GM19397 (cell line): ENCODE data around the gene RAB6A.
"Not testable (repeated sequence)": the region's sequence is repeated elsewhere in the genome, so short reads cannot be mapped to it uniquely, and the experiment has no call there.

ENCODE experiments used
- ATAC-seq: cut with Tn5 transposase; IDR thresholded peaks from one replicate; pipeline ENCODE4 v1.9.1; 2021; ENCODE audit warnings: mild to moderate bottlenecking, moderate library complexity; ENCODE audit not compliant: unreplicated experiment

Gene RAB6A

DNA sequence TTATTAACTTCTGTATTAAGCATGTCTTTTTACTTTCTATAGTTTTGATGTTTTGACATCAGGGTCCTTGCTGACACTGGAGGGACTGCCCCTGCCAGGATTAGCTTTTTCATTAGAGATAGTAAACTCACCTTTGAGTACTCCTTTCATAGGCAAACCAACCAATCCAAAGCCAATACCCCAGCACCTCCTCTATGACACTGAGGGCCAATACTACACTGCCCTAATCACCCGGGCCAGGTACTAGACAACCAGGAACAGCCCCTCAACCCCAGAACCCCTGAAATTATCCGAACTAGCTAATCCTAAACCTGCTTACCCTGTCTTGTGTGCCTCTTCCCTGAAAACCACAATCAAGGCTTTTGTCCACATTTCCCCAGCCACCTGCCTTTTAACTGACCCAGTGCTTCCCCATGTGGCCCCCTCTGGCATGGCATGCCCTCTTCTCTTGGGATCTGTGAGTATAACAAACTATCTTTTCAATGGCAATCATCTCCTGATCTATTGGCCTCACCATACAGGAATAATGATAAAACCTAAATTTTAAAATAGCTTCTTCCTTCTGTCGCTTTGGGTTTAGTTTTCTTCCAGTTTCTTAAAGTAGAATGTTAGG, 31.2 kb downstream of the RAB6A start:
- no peak for ATAC-seq

DNA sequence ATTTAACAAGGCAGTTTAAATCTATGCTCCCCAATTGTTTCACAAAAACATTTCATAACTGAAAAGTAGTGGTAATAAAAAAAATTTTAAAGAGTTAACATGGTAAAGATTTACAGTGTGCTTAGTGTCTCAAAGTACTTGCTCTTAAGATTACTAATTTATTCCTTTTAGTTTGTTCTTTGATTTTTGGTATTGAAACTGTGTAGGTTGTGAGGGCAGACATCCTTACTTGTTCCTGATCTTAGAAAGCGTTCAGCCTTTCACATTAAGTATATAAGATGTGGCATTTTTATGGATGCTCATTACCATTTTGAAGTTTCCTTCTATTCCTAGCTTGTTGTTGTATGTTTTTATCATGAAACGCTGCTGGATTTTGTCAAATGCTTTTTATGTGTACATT, 32.9 kb downstream of the RAB6A start:
- ATAC-seq = no peak

DNA sequence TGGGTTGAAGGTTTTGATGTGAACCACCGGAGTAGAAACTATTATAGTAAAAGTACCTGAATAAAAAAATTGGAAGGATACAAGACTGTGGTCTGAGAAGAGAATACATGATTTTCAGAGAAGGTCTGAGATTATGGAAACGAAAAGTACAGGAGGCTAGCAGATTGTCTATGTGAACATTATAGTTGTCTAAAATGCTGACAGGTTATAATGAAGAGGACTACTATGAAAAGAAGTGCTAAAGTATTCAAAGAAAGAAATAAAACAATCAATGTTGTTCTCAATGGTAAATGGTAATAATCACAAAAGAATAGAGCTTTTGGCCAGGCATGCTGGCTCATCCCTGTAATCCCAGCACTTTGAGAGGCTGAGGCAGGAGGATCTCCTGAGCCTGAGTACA, 34.0 kb downstream of the RAB6A start:
- ATAC-seq = no peak

DNA sequence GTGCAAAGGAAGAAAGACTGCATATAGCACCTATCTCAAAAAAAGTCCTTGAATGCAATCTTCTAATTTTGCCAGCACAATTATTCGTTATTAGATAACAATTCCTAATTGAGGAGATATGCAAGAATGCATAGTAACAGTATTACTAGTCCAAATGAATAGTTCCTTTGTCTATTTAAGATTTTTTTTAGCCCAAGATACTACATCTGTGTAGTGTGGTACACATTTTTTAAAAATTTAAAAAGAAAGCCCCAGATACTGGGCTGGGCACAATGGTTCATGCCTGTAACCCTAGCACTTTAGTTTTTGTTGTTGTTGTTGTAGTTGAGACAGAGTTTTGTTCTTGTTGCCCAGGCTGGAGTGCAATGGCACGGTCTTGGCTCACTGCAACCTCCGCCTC, 43.7 kb downstream of the RAB6A start:
- ATAC-seq = no peak

DNA sequence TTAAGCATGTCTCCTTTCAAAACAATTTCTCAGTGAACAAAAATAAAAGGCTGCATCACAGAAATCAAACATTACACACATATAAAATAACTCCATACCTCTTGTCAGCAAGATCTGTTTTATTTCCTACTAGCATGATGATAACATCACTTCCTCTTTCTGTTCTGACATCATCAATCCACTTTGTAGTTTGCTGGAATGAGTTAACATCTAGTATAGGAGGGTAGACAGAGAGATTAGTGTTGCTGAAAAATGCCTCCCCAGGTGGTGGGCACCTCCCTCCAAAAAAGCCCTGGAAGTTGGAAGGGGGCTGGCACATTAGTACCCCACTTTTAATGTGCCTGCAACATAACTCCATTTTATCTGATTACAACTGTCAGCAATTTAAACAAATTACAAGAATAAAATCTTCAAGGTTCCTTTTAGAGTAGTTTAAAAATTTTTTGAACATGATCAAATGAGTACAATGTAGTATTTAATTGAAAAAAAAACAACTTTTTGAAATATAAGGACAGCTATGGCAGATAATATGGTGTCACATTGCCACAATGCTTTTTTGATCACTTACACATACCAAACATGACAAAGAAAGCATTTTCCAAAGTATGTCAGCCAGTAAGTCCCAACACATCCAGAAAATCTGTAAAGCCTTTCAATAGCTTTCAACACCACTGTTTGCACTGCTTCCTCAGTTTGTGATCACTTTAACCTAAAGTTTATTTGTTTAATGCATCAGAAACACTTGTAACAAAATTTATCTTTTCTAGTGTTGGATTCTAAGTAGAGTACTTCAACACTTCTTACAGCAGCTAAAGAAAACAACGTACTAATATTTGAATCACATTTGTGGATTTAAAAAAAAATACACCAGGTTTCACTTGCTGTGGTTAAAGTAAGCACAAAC, 44.5 kb downstream of the RAB6A start:
- ATAC-seq = no peak

DNA sequence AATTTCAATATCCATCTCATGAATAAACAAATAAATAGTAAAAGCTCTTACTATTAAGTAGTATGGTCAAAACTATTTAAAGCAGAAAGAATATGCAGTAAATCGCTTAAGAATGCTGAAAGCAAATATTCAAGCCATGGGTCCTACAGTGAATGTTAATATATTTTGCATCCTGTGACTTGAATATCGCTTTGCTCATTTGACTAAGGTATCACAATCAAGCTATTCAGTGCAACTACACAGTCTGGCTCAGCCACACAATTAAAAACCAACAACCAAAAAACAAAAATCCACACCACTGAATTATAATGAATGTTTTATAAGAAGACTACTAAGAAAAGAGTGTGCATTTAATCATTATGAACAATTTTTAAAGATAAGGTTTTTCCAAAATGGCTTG, 45.3 kb downstream of the RAB6A start:
- no peak for ATAC-seq

DNA sequence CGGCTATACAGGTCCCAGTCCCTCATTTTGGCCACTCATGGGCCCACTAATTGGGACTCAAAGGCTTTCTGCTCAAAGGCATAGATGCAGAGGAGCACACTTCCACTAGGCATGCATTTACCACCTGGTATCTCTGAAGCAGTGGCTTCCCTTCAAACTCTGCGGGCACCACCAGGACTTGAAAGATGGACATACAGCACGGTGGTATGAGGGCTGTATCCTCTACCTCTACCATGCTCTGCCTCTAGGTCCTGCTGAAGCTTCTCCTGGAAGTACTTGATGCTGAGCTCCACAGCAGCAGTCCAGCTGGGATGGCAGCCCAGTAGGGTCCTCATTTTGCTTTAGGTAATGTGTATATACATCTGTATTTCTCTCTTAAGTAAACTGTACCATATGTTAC, 49.9 kb downstream of the RAB6A start:
- ATAC-seq = no peak

DNA sequence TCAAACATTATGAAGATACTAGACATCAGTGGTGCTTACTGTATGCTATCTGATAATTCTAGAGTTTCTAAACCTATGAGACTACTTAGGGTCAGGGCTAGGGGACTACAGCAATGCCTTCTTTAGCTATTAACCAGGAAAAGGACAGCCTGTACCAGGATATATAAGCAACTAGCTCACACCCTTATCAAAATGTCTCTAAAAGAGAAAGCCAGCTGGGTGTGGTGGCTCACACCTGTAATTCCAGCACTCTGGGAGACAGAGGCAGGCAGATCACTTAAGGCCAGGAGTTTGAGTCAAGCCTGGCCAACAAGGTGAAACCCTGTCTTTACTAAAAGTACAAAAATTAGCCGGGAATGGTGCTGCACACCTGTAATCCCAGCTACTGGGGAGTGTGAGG, 55.8 kb downstream of the RAB6A start:
- no peak for ATAC-seq

DNA sequence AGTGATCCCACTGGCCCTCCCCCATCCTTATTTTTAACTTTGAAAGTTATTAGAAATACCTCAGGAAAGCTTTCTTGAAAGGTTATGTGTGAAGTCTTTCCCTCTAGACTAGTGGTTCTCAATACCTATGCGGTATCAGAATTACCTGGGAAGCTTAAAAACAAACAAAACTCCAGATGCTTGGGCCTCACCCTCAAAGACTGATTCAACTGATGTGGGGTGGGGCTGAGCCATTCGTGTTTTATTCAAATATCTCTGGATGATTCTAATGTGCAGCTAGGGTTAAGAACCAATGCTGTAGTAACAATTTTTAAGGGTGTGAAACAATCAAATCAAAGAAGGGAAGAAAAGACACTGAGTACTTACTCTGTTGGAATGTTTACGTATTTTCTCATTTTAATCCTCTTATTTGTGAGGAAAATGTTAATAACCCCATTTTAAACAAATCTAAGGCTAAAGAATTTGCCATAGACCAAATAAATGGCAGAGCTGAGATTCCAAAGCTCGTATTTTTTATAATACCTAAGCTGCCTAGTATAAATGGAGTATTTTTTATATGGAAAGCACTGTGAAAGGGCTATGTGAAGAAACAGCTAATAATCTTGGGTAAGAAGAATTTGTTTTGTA, 66.9 kb downstream of the RAB6A start:
- ATAC-seq = no peak

DNA sequence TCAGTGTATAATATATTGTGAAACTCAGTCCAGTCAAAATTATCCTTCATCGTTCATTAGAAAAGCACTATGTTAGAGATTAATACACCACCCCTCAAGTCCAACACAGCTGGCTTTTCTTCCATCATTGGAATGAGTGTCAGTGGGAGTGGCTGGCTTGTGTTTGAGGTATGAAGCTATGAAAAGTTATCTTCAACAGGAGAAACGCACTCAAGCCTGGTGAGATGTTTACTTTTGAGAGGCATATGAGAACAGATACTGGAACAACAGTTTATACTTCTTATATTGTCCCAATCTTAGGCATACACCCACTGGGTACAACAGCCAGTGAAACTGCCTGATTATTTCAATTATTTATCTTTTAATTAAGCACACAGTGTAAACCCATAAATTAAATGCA, 80.2 kb downstream of the RAB6A start:
- no peak for ATAC-seq

DNA sequence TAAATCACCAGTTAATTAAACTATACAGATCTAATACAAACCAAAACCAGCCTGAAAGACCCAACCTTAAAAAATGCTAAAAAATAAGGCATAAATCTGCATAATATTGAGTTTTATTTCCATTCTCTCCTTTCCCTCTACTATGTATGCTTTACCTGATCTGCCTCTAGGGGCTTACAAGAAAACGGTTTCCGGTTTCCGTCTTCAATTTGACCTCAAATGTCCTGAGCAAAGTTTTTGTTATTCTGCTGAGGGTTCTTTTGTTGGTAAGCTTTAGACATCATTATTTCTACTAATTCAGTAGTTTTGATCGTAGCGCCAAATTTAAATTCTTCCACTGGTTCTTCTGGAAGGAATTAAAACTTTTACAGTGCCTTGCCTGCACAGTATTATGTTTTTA, 84.3 kb downstream of the RAB6A start:
- not testable (repeated sequence) for ATAC-seq

DNA sequence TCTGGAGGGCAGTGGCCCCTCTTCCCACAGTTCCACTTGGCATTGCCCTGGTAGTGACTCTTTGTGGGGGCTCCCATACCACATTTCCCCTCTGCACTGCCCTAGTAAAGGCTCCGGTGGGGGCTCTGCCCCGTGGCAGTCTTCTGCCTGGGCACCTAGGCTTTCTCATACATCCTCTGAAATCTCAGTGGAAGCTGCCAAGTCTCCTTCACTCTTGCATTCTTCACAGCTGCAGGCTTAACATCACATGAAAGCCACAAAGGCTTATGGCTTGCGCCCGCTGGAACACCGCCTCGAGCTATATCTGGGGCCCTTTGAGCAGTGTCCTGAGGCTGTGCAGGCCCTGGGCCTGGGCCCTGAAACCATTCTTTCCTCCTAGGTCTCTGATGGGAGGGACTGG, 89.2 kb downstream of the RAB6A start:
- ATAC-seq = no peak

DNA sequence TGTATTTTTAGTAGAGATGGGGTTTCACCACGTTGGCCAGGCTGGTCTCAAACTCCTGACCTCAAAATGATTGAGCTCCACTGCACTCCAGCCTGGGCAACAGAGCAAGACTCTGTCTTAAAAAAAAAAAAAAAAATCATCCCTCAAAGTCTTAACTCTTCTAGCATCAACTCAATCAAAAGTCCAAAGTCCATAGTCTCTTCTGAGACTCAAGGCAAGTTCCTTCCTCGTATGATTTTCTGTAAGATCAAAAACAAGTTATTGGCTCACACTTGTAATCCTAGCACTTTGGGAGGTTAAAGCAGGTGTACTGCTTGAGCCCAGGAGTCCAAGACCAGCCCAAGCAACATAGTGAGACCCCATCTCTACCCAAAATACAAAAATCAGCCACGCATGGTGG, 90.1 kb downstream of the RAB6A start:
- no peak for ATAC-seq

DNA sequence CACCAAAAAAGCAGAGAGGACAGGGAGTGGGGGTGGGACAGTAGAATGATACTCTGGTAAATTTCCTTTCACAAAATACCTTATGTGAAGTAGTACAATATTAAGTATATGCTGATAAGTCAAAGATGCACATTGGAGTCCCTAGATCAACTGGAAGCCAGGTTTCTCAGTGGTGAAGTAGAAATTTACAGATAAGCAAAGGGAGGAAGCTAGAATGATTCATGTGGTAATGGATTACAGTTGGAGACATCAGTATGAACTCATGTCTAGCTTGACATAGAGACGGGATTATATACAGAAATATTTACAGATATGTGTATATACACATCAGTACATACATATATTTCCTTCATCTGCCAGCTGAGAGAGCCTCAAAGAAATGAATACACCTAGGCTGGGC, 93.0 kb downstream of the RAB6A start:
- ATAC-seq = no peak

DNA sequence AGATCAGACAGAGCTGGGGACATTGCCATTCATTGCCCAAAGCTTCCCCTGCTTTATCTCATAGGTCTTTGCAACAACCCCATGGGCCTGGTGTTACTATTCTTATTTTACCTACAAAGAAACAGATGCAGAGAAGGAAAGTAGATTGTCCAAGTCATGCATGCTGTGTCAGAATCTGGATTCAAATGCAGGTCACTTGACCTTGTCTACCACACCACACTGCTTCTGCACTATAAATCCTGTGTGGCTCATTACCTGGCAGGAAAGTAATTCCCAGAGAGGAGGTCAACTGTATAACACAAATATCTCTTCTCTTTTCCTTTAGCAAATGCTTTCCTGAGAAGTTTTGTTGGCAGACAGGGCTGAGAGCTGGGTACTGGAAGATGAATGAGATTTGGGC, 96.0 kb downstream of the RAB6A start:
- ATAC-seq = no peak

DNA sequence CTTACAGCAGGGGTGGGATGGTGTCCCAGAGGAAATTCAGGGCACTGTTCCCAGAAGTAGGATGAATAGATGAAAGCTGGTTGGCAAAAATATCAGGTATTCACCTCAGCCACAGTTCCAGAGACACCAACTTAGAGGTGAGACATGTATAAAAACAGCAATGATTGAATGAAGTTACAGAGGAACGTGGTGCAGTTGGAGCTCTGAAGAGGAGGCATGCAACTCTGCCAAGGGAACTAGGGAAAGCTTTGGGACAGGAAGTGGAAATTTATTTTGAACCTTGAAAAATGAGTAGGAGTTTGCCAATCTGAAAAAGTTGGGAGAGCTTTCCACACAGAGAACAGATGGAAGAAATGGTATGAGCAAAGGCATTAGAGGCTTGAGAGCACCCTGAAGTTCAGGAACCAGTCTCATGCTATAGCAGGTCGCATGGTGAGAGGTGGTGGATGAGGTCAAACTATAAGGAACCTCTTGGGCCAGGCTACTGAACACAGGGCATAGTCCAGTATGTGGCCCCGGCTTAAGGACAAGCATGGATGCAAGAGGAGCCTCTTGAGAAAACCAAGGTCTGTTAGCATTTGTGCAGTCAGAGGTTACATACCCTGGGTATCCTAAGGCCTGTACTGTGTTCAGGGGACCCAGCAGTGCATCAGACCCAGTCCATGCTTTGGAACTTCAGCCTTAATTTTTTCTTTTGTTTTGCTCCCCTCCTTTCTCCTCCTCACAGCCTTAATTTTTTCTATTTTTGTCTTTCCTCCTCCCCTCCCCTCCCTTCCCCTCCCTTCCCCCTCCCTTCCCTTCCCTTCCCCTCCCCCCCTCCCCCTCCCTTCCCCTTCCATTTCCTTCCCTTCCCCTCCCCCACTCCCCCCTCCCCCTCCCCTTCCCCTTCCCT, 97.0 kb downstream of the RAB6A start:
- ATAC-seq = no peak

DNA sequence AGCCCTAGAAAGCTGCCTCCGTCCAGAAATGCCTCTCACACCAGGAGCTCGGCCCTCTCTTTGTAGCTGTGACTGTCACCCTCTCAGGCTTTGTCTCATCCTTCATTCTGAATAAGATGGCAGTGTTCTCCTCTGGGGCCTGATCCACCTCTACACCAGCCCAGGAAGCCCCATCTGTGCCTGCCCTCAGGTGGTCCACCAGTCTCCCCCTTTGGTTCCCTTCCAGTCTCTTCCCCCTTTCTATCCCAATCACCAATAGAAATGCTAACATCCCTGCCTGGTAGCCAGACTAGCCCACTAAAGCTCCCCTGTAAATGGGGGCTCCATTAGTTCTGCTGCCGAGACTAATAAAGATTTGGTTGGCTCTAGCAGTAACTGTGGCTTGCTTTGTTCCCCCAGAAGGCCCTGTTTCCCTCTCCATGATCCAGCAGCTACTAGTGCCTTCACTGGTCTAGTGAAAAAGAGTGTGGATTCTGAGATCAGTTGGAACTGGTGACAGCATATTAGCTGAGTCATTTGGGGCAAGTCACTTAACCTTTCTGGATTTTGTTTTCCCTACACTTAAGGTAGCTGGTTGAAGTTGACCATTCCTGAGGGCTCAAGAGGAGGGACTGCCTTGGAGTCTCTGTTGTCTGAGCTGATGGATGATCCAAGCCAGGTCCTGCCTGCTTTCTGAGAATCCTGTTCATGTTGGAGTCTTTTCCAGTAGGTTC, 98.3 kb downstream of the RAB6A start:
- ATAC-seq = no peak

DNA sequence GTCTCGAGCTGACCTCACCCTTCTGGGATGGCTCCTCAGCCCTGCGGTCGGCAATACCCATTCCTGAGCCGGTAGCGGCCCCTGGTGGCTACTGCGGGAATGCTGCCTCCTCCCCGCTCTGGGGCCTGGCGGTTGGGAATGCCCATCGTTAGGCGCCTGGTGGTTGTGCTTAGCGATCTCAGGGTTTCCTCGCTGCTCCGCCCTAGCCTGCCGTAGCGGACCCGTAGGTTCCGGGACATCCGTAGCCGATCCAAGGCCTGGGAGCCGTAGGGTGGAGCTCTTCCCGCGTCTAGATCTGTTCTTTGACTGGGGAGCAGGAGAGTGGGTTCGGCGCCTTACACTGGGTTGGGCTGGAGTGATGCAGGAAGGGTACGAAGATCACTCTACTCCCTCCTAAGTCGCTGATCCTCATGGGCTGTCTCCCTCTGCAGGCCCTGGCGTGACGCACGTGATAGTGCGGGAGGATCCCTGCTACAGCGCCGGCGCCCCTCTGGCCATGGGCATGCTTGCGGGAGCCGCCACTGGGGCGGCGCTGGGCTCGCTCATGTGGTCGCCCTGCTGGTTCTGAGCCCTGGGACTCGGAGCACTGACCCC, 99.7 kb downstream of the RAB6A start:
- ATAC-seq = peak; percentile 74

DNA sequence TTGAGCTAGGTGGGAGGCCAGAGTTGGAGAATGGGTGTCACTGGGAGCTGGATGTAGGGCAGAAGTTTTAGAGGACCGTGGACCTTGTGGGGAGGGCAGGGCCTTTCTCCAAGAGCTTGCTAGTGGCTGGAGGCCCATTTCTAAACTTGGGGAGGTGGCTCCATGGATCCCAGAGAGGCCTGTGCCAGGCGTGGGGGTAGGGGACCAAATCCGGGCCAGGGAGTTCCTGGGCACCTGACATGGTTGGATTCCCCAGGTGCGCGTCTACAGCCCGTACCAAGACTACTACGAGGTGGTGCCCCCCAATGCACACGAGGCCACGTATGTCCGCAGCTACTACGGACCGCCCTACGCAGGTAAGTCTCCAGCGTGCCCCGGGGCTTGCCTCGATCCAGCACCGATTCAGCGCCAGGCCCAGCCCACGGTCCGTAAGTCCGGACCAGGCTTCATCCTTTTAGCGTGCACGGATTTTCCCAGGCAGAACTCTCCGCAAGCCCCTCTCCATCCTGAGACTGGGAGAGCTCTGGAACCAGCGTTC, 100.3 kb downstream of the RAB6A start:
- no peak for ATAC-seq

DNA sequence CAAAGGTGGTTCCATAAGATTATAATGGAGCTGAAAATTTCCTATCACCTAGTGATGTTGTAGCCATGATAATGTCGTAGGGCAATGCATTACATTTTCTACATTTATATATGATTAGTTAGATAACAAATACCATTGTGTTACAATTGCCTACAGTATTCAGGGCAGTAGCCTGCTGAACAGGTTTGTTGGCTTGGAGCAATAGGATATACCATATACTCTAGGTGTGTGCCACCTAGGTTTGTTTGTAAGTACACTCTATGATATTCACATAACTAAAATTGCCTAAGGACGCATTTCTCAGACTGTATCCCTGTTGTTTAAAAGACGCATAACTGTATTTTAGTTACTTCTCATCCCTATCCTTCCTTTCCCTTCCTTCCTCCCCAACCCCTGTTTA, 100.9 kb downstream of the RAB6A start:
- ATAC-seq = no peak
